HCEC 1CT (cell line): ENCODE results near the gene PPP3CA.

Source experiments
- DNase-seq: peaks from one replicate; pipeline ENCODE4 v3.0.0-alpha.2; 2017

Gene PPP3CA

GRCh38 chr4:101081695-101082369 lies 265.5 kb downstream of the PPP3CA start:
- no peak for DNase-seq

GRCh38 chr4:101081166-101081565 lies 266.2 kb downstream of the PPP3CA start:
- no peak for DNase-seq

- no peak for DNase-seq
These were observed 268.4 kb downstream of the PPP3CA start for GRCh38 chr4:101078950-101079349.

- no peak for DNase-seq
These were observed 271.3 kb downstream of the PPP3CA start for GRCh38 chr4:101076032-101076431.

- DNase-seq: no peak
These were observed 271.8 kb downstream of the PPP3CA start for GRCh38 chr4:101075536-101075935.

- DNase-seq: no peak
These were observed 273.0 kb downstream of the PPP3CA start for GRCh38 chr4:101074326-101074725.

DNA sequence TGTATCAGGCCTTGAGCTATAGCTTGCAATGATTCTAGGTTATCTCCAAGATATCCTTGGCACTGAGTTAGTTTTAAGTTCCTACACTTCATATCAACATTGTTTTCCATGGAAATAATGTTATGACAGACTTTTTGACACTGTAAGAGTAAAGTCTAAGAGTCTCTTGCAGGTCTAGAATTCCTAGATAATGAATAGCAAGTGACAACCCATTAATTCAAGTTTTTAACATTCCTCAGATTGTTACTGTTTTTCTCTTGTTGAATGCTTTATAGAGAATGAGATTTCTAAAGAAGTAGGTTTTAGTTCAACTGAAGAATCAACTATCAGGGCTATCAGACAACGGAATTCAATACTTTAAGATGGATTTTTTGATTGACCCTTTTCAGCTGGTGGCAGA lies 276.1 kb downstream of the PPP3CA start:
- no peak for DNase-seq

- no peak for DNase-seq
These were observed 279.2 kb downstream of the PPP3CA start for GRCh38 chr4:101068115-101068514.

DNA sequence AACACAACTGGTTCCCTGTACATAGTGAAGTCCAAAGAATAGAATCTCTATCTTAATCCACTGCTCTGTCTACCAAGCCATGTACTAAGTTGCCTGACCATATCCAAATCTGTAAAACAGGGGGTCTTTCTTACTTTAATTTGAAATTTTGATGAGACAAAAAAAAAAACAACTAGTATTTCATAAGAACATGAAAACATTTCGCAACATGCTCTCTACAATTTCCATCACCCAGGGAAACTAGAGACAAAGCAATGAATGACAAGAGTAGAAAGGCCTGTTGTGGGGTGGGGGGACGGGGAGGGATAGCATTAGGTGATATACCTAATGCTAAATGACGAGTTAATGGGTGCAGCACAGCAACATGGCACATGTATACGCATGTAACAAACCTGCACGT lies 279.9 kb downstream of the PPP3CA start:
- DNase-seq: no peak

GRCh38 chr4:101066626-101067170 lies 280.6 kb downstream of the PPP3CA start:
- DNase-seq: no peak

DNA sequence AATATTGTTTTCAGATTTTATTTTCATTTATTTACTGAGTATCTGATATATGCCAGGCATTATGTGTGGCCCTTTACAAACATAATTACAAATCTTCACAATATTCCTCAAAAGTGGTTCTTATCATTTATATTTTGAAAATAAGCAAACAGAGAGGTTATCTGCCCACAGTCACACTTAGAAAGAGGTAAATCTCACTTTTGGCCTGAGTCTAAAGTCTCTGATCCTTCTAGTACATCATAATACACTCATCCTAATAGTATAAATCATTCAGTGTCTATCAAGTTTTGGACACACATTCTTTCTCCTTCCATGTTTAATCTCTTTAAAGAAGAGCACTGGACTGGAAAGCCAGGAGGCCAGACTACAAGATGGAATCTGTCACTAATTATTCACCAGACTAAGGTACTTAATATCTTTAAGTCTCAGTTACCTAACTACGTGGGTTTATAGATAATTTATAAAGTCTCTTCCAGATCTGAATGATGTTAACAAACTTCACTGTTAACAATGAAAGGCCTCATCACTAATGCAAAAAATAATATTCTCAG lies 281.3 kb downstream of the PPP3CA start:
- no peak for DNase-seq

- DNase-seq: no peak
These were observed 282.0 kb downstream of the PPP3CA start for GRCh38 chr4:101065346-101065745.

- DNase-seq: no peak
These were observed 282.7 kb downstream of the PPP3CA start for GRCh38 chr4:101064541-101065180.

GRCh38 chr4:101055392-101055791 lies 291.9 kb downstream of the PPP3CA start:
- no peak for DNase-seq

DNA sequence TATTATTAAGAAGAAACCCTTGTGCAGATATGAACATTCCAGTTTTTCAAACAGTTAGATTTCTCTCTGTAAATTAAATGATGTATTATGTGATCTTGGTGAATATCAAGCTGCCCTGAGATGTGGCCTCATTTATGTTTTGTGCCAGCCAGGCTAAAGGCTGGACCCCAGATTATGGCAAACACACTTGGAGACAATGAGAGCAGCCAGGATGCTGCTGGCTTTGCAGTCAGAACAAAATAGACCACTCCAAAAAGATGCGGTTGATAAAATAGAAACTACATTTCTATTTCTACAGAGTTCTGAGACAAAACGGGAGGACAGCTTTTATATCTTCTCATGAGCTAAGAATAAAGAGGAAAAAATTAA lies 296.5 kb downstream of the PPP3CA start:
- DNase-seq: no peak

DNA sequence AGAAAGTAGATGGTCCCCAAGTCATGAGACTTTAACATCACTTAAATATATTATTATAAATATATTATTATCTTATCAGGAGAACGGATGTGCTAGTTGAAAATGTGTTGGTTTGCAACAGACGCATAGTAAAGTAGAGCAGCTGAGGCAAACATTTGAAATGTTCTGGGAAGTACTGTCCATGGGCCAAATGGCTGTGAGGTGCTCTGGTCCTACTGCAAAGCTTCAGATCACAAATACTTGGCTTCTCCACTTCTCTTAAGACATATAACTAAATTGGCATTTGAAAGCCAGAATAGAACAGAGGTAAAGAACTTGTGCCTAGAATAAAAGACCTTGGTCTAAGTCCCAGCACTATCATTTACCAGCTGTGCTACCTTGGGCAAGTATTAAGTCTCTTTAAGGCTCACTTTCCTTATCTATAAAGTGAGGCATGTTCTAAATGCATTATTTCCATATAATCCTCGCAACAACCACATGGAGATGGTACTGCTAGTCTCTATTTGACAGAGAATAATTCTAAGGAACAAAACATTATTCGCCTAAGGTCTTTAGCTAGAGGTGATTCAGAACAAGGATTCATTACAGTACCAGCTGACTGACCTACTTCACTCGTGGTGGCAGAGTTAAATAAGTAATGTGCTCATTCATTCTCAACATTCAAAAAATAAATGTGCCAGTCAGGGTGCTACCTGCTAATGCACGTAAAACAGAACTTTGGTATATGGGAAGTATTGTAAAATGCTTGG lies 297.1 kb downstream of the PPP3CA start:
- DNase-seq: no peak

DNA sequence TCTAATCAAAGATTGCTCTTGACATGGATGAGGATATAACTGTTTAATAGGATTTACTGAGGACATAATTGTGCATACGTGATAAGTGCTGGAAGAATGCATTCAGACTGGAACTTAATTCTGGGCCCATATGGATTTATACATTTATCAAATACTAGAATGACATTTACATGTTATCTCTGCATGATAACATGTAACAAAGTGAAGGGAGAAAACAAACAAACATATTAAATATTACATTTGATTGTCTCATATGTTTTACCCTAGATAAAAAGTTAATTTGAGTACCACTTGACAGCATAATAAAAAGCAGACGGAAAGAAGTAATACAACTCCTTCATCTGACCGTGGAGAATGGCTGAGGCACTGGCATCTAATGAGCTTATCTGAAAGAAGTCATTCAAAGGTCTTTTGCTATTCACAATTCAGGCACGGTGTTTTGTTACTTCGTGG lies 297.8 kb downstream of the PPP3CA start:
- DNase-seq: no peak

DNA sequence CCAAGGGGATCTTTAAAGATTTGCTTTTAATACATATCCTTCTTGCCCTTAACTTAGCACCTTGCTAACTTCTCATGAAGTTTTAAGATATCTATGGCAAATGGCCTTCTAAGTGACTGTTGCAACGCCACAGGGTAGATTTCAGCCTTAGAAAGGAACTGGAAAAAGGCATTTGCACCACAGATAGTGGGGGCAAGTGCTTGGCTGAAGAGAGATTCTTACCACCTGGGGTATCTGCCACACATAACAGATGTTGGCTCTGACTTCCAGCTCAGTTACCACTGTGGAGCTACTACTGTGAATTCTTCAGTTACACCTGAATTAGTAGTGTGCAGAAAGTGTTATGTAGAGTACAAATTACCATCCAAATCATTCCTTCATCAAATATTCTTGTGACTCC lies 302.6 kb downstream of the PPP3CA start:
- DNase-seq: no peak

DNA sequence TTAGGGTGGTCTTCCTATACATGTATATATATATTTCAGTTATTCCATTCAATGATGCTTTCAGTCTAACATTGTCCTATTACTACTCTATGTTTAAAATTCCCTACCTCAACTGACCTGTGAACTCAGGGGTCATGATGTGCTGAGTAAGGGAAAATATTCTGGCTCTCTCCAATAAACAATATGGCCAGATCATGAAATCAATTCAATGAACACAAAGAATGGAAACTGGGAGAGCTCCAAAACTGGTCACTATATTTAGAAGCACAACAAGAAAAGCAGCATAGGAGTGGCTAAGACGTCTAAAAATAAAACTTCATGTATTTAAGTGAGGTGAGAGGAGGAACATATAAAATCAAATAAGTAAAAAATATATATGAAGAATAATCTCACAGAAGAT lies 304.5 kb downstream of the PPP3CA start:
- DNase-seq: no peak

DNA sequence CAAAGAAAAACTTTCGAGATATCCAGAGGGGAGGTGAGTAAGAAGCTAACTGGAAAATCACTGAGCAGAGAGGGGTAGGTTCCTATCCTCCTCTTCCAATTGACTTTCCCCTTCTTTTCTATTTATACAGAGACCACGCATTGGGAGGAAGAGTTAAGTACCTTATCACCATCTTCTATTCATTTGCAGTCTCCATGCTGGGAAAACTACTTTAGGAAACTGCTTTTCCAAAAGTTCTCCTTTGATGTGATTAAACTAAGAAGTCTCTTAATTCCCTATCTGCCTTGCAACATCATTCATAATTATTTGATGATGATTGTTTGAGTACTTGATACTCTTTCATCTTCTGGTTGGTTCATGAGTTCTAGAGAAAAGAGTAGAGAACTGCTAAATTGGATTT lies 306.6 kb downstream of the PPP3CA start:
- DNase-seq: no peak

DNA sequence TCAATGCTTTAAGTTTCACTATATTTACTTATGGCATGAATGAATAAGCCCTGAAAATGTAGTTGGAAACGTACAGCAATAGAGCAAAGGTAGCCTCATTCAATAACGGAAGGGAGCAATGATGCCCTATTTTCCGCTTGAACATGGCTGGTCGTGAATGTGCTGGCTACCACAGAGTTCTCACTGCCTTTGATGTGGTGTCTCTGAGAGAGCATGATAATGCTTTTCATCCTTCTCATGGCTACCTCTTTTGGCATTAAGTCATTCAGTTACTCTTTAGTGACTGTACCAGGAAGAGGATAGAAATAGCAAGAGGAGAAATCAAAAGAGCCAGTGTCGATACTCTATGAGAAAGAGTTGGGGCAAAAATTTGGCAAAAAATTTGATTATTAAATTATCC lies 308.0 kb downstream of the PPP3CA start:
- DNase-seq: no peak

GRCh38 chr4:101037938-101038413 lies 309.4 kb downstream of the PPP3CA start:
- no peak for DNase-seq

DNA sequence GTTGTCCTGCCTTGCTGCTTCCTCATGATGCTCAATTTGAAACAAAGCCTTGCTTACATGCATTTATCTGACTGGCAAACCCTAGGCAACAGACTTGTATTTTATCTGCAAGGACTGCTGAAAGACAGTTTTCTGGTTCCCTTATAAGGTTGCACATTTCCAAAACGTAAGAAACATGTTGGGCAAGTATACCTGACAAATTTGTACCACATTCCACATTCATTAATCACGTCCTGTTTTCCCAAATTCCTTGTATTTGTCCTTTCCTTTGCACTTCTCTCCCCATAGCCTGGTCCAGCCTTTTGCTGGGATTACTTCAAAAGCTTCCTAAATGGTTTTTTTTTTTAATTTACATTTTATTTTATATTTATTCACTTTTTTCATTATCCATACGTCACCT lies 310.1 kb downstream of the PPP3CA start:
- DNase-seq: peak; percentile 18
